Measurements from ENCODE around the gene PROSER2.

DNA sequence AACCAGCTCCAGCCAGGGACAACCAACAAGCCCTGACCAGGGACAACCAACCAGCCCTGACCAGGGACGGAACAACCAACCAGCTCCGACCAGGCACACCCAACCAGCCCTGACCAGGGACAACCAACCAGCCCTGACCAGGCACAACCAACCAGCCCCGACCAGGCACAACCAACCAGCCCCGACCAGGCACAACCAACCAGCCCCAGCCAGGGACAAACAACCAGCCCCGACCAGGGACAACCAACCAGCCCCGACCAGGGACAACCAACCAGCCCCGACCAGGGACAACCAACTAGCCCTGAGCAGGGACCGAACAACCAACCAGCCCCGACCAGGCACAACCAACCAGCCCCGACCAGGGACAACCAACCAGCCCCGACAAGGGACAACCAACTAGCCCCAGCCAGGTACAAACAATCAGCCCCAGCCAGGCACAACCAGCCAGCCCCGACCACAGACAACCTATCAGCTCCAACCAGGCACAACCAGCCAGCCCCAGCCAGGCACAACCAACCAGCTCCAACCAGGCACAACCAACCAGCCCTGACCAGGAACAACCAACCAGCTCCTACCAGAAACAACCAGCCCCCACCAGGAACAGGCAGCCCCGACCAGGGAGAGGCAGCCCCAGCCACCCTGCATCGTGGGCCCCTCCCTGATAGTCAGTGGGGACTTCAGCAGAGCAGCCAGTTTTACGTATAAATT lies 56.4 kb downstream of the PROSER2 start:
- TF ChIP-seq ZNF274 (IDR thresholded peaks at IDR 0.05; ENCODE audit: low read depth, low read length) (no peak), YY1 (IDR thresholded peaks at IDR 0.05; ENCODE audit: insufficient read depth, insufficient read length) (no peak)
